HCT116 (cell line): ENCODE data around the gene MIF4GD. TPM values are rescaled to one million over a fixed set of nuclear protein-coding genes. Genes with fewer than 3 reads are reported as not detected.
A peak's percentile ranks its signal among the peaks of the same experiment; 100 is the strongest.

Experiments used
- ATAC-seq: fragments of 200-7000 bp; cut with Tn5 transposase; 2 replicates; pipeline ENCODE4 v1.9.1; 2020; ENCODE audit warnings: mild to moderate bottlenecking, moderate library complexity
- BruUV-seq: library from RNA; stranded (reverse); fragments of 400-500 nt; replicated peaks from 2 replicates; lab custom pipeline; 2021; lab: Mats Ljungman, UMichigan
- CTCF ChIA-PET: fragments of 300-600 bp; sonication (Branson Sonifier 250); formaldehyde crosslinking; loops from one replicate; lab custom pipeline; 2021; ENCODE audit warnings: antibody characterized with exemption; lab: Charles Lee
- POLR2A ChIA-PET: fragments of 300-600, 350-600 bp; sonication (Branson Sonifier 250); formaldehyde crosslinking; loops from one replicate; lab custom pipeline; 2021; ENCODE audit warnings: antibody characterized with exemption; lab: Charles Lee
- RAD21 ChIA-PET, 2 experiments: fragments of 300-600 bp; sonication (Branson Sonifier 250); formaldehyde crosslinking; loops; one replicate each; lab custom pipeline; 2023; ENCODE audit warnings: low total read pairs in 2 of 2; ENCODE audit not compliant: uncharacterized antibody in 2 of 2, unreplicated experiment in 2 of 2, low non-redundant PET in 1 of 2; lab: Charles Lee
- DNase-seq: peaks from one replicate; pipeline ENCODE4 v3.0.0-alpha.2; 2010; ENCODE audit warnings: low read depth, low spot score
- H2AFZ ChIP-seq: fragments of 200-600 bp; shearing (Covaris generic), sonication (generic); 2 replicates; pipeline ENCODE4 v1.6.1; 2017; ENCODE audit warnings: low read depth, mixed run types, mixed read lengths, antibody characterized with exemption, low read length; ENCODE audit not compliant: poor library complexity, severe bottlenecking
- H3K27ac ChIP-seq: 2 replicates; pipeline ENCODE4 v1.5.1; 2012; ENCODE audit warnings: low read depth, low read length
- H3K27me3 ChIP-seq: fragments of 200-600 bp; sonication (generic); 2 replicates; pipeline ENCODE4 v1.6.1; 2016; ENCODE audit warnings: mixed run types, low read length, mixed read lengths; ENCODE audit not compliant: insufficient read depth
- H3K36me3 ChIP-seq, 2 experiments: fragments of 200-500 bp in 1 of 2; fragments of 200-600 bp in 1 of 2; sonication (Bioruptor generic) in 1 of 2; sonication (generic) in 1 of 2; 2 replicates each; pipeline versions ENCODE4 v1.5.1 to v1.6.1; 2014 to 2016; ENCODE audit warnings: low read length in 2 of 2, inconsistent platforms in 1 of 2, mixed read lengths in 1 of 2, mixed run types in 1 of 2; ENCODE audit not compliant: insufficient read depth in 2 of 2, control insufficient read depth in 1 of 2
- H3K4me1 ChIP-seq, 2 experiments: fragments of 200-600 bp in 1 of 2; sonication (generic) in 1 of 2; 2 replicates each; pipeline versions ENCODE4 v1.5.1 to v1.6.1; 2012 to 2017; ENCODE audit warnings: low read length in 2 of 2, inconsistent platforms in 1 of 2, mild to moderate bottlenecking in 1 of 2, mixed read lengths in 1 of 2, mixed run types in 1 of 2, moderate library complexity in 1 of 2; ENCODE audit not compliant: insufficient read depth in 2 of 2, control insufficient read depth in 1 of 2
- H3K4me2 ChIP-seq: fragments of 200-600 bp; sonication (generic); 2 replicates; pipeline ENCODE4 v1.6.1; 2017; ENCODE audit warnings: mixed run types, low read length, mixed read lengths
- H3K4me3 ChIP-seq, 2 experiments: fragments of 200-600 bp in 1 of 2; sonication (generic) in 1 of 2; replicated peaks in 1 of 2; 2 replicates each; pipeline ENCODE4 v1.5.1; 2011 to 2016; ENCODE audit warnings: low read length in 2 of 2, control low read depth in 1 of 2, low read depth in 1 of 2, mild to moderate bottlenecking in 1 of 2, mixed read lengths in 1 of 2, mixed run types in 1 of 2
- H3K79me2 ChIP-seq: fragments of 200-600 bp; sonication (generic); 2 replicates; pipeline ENCODE4 v1.6.1; 2017; ENCODE audit warnings: mild to moderate bottlenecking, mixed run types, low read length, moderate library complexity, mixed read lengths; ENCODE audit not compliant: insufficient read depth
- H3K9ac ChIP-seq: fragments of 200-600 bp; sonication (generic); 2 replicates; pipeline ENCODE4 v1.6.1; 2016; ENCODE audit warnings: low read length, mixed read lengths
- H3K9me2 ChIP-seq: fragments of 200-600 bp; sonication (generic), shearing (Covaris generic); 2 replicates; pipeline ENCODE4 v1.6.1; 2017; ENCODE audit warnings: mixed run types, mild to moderate bottlenecking, moderate library complexity; ENCODE audit not compliant: insufficient read depth
- H3K9me3 ChIP-seq, 2 experiments: fragments of 200-500 bp in 1 of 2; fragments of 200-600 bp in 1 of 2; sonication (Bioruptor generic) in 1 of 2; sonication (generic) in 1 of 2; 2 replicates each; pipeline ENCODE4 v1.6.1; 2014 to 2017; ENCODE audit warnings: low read length in 2 of 2, mixed read lengths in 2 of 2, inconsistent platforms in 1 of 2, low read depth in 1 of 2, mild to moderate bottlenecking in 1 of 2, mixed run types in 1 of 2, moderate library complexity in 1 of 2; ENCODE audit not compliant: control insufficient read depth in 1 of 2, insufficient read depth in 1 of 2
- H4K20me1 ChIP-seq: fragments of 200-600 bp; sonication (generic), shearing (Covaris generic); 2 replicates; pipeline ENCODE4 v1.6.1; 2017; ENCODE audit warnings: mixed run types, mild to moderate bottlenecking, moderate library complexity; ENCODE audit not compliant: insufficient read depth
- CEBPB ChIP-seq: IDR thresholded peaks from 2 replicates; pipeline ENCODE4 v1.6.1; 2012; ENCODE audit warnings: low read depth
- EZH2 ChIP-seq: fragments of 200-600 bp; sonication (generic); IDR thresholded peaks from 2 replicates; pipeline ENCODE4 v1.6.1; 2017; ENCODE audit warnings: antibody characterized with exemption, mixed run types
- FOSL1 ChIP-seq: IDR thresholded peaks from 2 replicates; pipeline ENCODE4 v1.6.1; 2012; ENCODE audit warnings: low read depth
- POLR2A ChIP-seq: IDR thresholded peaks from 2 replicates; pipeline ENCODE4 v1.7.0; 2011; ENCODE audit warnings: borderline replicate concordance; ENCODE audit not compliant: insufficient read depth, insufficient read length; ENCODE audit errors: extremely low read depth
- POLR2AphosphoS5 ChIP-seq: IDR thresholded peaks from 2 replicates; pipeline ENCODE4 v1.6.1; 2011; ENCODE audit warnings: mild to moderate bottlenecking, low read depth, low read length, moderate library complexity
- YY1 ChIP-seq: IDR thresholded peaks from 2 replicates; pipeline ENCODE4 v1.6.1; 2011; ENCODE audit warnings: low read length, low read depth, moderate library complexity, mild to moderate bottlenecking; ENCODE audit not compliant: insufficient replicate concordance; ENCODE audit errors: extremely low read depth
- intact Hi-C: fragments of 100-400 bp; cut with micrococcal nuclease; formaldehyde crosslinking; loops from 2 replicates; pipeline ENCODE4 v1.10.0; 2022
- total RNA-seq: library from RNA; stranded (reverse); gene quantifications from one replicate; pipeline ENCODE4 v1.2.1, GENCODE V29; 2021; ENCODE audit not compliant: unreplicated experiment
- TF ChIP-seq, protein P1 (sequence below): IDR thresholded peaks from 2 replicates; pipeline ENCODE4 v1.6.1; 2012; ENCODE audit warnings: low read depth

The MIF4GD gene
- total RNA-seq, 1 experiment from 2014 or later, result 35.2 TPM

DNA sequence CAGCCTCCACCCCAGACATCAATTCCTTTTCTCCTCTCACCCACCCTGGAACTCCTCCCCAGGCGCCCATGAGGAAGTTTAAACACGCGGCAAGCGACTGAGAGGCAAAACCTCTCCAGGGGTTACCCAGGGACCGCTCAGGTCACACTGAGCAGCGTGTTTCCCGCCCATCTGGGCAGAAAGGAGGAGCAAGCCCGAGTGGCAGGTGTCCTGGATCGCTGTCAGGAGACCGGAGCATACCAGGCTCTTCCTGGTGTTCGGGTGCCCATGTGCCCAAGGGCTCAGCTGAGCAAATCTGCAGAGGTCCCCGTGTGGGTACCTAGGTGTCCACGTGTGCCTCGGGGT is 17.7 kb upstream of the MIF4GD start (continued):
- no peak for TF ChIP-seq CEBPB

DNA sequence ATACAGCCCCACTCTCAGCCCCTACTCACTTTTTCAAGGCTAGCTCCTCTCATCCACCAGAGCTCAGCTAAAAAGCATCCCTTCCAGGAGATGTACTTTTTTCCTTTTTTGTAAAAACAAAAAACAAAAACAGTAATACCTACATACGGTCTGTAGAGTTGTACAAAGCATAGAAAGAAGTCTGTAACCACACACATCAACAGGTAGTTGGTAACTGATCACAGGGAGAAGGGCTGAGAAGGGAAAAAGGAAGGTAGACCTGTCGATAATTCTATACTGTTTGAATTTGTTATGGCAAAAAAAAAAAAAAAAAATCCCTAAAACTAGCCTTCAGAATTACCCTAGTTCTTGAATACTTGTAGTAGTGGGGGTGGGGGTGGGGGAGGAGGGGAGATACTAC is 17.3 kb upstream of the MIF4GD start:
- Histone ChIP-seq H3K27me3 (no peaks in the 10 kb centered on the region), H3K9me3 (no peaks in the 10 kb centered on the region), H3K36me3 (peaks cover 8 to 25% of the 10 kb centered on the region in 2 experiments), H3K9me2 (no peaks in the 10 kb centered on the region), H3K27ac (peak overlapping the region; percentile 75), H3K79me2 (peaks cover 35% of the 10 kb centered on the region), H3K4me2 (peak overlapping the region; percentile 85), H2AFZ (no peak overlapping the region), H3K4me1 (peaks cover 10 to 15% of the 10 kb centered on the region in 2 experiments), H4K20me1 (no peaks in the 10 kb centered on the region), H3K4me3 (peak overlapping the region; percentile 83 to 98), H3K9ac (peak overlapping the region; percentile 82)
- TF ChIP-seq FOSL1 (no peak), CEBPB (no peak), POLR2A (no peak), POLR2AphosphoS5 (no peak), EZH2 (no peak), YY1 (no peak)
- TF ChIP-seq, protein P1, sequence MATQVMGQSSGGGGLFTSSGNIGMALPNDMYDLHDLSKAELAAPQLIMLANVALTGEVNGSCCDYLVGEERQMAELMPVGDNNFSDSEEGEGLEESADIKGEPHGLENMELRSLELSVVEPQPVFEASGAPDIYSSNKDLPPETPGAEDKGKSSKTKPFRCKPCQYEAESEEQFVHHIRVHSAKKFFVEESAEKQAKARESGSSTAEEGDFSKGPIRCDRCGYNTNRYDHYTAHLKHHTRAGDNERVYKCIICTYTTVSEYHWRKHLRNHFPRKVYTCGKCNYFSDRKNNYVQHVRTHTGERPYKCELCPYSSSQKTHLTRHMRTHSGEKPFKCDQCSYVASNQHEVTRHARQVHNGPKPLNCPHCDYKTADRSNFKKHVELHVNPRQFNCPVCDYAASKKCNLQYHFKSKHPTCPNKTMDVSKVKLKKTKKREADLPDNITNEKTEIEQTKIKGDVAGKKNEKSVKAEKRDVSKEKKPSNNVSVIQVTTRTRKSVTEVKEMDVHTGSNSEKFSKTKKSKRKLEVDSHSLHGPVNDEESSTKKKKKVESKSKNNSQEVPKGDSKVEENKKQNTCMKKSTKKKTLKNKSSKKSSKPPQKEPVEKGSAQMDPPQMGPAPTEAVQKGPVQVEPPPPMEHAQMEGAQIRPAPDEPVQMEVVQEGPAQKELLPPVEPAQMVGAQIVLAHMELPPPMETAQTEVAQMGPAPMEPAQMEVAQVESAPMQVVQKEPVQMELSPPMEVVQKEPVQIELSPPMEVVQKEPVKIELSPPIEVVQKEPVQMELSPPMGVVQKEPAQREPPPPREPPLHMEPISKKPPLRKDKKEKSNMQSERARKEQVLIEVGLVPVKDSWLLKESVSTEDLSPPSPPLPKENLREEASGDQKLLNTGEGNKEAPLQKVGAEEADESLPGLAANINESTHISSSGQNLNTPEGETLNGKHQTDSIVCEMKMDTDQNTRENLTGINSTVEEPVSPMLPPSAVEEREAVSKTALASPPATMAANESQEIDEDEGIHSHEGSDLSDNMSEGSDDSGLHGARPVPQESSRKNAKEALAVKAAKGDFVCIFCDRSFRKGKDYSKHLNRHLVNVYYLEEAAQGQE, result no peak
- RAD21 ChIA-PET, result interaction anchor here in 1 of 2 experiments (1.3 kb wide), 1 partner anchor 117 kb away, joined by 5 read pairs; the partner anchor contains the start of gene GRB2
- ATAC-seq (no peak), DNase-seq (no peak)
- CTCF ChIA-PET, result interaction anchor here (1.2 to 2.8 kb wide), 6 partner anchors 16 to 237 kb away, joined by 3 to 11 read pairs (median 6); partner anchors contain the start of genes GRB2, LLGL2 and TSEN54
- POLR2A ChIA-PET, result interaction anchor here (1.0 to 1.7 kb wide), 6 partner anchors 10 to 492 kb away, joined by 3 to 40 read pairs (median 8); partner anchors contain the start of genes GRB2 and MIF4GD
- intact Hi-C loops, result no loop called here
- BruUV-seq, result no TSS peak
